Esophagus muscularis mucosa (tissue), 4 donors: ENCODE data around the gene RBMXL3.

Source experiments
- CTCF ChIP-seq, 3 experiments: fragments of 200-600 bp in 2 of 3; fragments of 450-650 bp in 1 of 3; sonication (generic) in 2 of 3; IDR thresholded peaks; one replicate each; pipeline ENCODE4 v1.5.1; 2017 to 2019; ENCODE audit warnings: antibody characterized with exemption in 3 of 3, mild to moderate bottlenecking in 2 of 3, moderate library complexity in 1 of 3
- EP300 ChIP-seq: sonication (generic); formaldehyde crosslinking; IDR thresholded peaks from one replicate; pipeline ENCODE4 v1.6.1; 2017; ENCODE audit warnings: antibody characterized with exemption
- POLR2A ChIP-seq: fragments of 450-650 bp; IDR thresholded peaks from one replicate; pipeline ENCODE4 v1.6.1; 2017; ENCODE audit warnings: antibody characterized with exemption, moderate library complexity, mild to moderate bottlenecking, low read depth
- POLR2AphosphoS5 ChIP-seq, 2 donors: sonication (generic); formaldehyde crosslinking; IDR thresholded peaks; one replicate each; pipeline ENCODE4 v1.6.1; 2017; ENCODE audit warnings: antibody characterized with exemption in 2 of 2

- TF ChIP-seq CTCF (IDR thresholded peaks at IDR 0.05) (no peak), POLR2A (no peak), EP300 (no peak), POLR2AphosphoS5 (IDR thresholded peaks at IDR 0.05) (no peak)
Observed at GRCh38 chrX:115177932-115178331, 11.3 kb upstream of the RBMXL3 start.
